ENCODE results near the gene MBD5. TPM values are rescaled to one million over a fixed set of nuclear protein-coding genes. Genes with fewer than 3 reads are reported as not detected.
A peak's percentile ranks its signal among the peaks of the same experiment; 100 is the strongest.

MBD5 gene
- total and polyA plus RNA-seq, 11 donors: 6.8 to 44.4 (median 24.9) TPM

- ATAC-seq (no peak), DNase-seq (no peak)
- TF ChIP-seq, protein P1, sequence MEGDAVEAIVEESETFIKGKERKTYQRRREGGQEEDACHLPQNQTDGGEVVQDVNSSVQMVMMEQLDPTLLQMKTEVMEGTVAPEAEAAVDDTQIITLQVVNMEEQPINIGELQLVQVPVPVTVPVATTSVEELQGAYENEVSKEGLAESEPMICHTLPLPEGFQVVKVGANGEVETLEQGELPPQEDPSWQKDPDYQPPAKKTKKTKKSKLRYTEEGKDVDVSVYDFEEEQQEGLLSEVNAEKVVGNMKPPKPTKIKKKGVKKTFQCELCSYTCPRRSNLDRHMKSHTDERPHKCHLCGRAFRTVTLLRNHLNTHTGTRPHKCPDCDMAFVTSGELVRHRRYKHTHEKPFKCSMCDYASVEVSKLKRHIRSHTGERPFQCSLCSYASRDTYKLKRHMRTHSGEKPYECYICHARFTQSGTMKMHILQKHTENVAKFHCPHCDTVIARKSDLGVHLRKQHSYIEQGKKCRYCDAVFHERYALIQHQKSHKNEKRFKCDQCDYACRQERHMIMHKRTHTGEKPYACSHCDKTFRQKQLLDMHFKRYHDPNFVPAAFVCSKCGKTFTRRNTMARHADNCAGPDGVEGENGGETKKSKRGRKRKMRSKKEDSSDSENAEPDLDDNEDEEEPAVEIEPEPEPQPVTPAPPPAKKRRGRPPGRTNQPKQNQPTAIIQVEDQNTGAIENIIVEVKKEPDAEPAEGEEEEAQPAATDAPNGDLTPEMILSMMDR (IDR thresholded peaks at IDR 0.05): no peak
- no peak for TF ChIP-seq POLR2A (IDR thresholded peaks at IDR 0.05)
- 96 to 99% (median 97%) methylated on average over 1 of the region's 1 CpG for WGBS, 4 donors
- intact Hi-C loops (cut with DNase I): loop anchor here in 3 of 10 donors (10.0 kb wide), 3 partner anchors 183 to 1557 kb away; partner anchors contain the start of genes ACVR2A (in 1 of the 3), EPC2 (in 1 of the 3) and MMADHC (in 1 of the 3)
- no peak overlapping the region for H3K4me3 ChIP-seq
- peaks cover 3 to 30% (median 13%) of the 10 kb centered on the region in 12 donors for H3K4me1 ChIP-seq
- H3K9me3 ChIP-seq: no peaks in the 10 kb centered on the region
- peaks cover 0 to 6% (median 0%) of the 10 kb centered on the region in 9 donors for H3K36me3 ChIP-seq
- H3K27me3 ChIP-seq: no peaks in the 10 kb centered on the region
- H3K27ac ChIP-seq: no peak overlapping the region
Observed at GRCh38 chr2:148027822-148028221, 6.9 kb downstream of the MBD5 start.

DNA sequence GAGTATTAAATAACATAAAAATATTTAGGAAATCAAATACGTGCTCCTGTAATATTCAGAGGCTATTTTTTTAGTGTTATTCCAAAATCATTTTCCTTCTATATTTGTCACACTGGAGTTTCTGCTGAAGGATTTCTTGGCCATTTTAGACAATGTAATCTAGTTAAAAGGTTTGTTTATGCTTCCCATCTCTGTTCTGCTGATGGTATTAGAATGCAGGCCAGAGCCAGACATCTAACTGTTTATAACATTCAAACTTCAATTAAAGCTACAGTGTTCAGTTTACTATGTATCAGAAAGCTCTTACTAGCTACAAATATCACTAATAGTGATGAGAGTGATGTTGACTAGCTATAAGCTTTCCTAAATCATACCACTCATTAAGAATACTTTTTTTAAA is 7.9 kb downstream of the MBD5 start:
- Histone ChIP-seq H3K27ac (peak overlapping the region in 1 of 12 donors; percentile 44), H3K9me3 (no peaks in the 10 kb centered on the region), H3K4me3 (no peak overlapping the region), H3K27me3 (no peaks in the 10 kb centered on the region), H3K4me1 (peaks cover 0 to 21% (median 7%) of the 10 kb centered on the region in 12 donors), H3K36me3 (peaks cover 0 to 6% (median 0%) of the 10 kb centered on the region in 9 donors)
- intact Hi-C loops (cut with DNase I): loop anchor here in 3 of 10 donors (10.0 kb wide), 3 partner anchors 184 to 1556 kb away; partner anchors contain the start of genes ACVR2A (in 1 of the 3), EPC2 (in 1 of the 3) and MMADHC (in 1 of the 3)
- 72 to 79% (median 76%) methylated on average over 1 of the region's 1 CpG for WGBS, 4 donors
- TF ChIP-seq, protein P1 (IDR thresholded peaks at IDR 0.05): no peak
- DNase-seq (no peak), ATAC-seq (no peak)

GRCh38 chr2:148031152-148031551 is 10.3 kb downstream of the MBD5 start:
- H3K27me3 ChIP-seq: no peaks in the 10 kb centered on the region
- DNase-seq (no peak), ATAC-seq (no peak)
- no peak overlapping the region for H3K27ac ChIP-seq
- intact Hi-C loops (cut with DNase I): no loop called here
- no peaks in the 10 kb centered on the region for H3K9me3 ChIP-seq
- no peak for TF ChIP-seq POLR2A (IDR thresholded peaks at IDR 0.05)
- TF ChIP-seq, protein P1 (IDR thresholded peaks at IDR 0.05): no peak
- peaks cover 0 to 16% (median 5%) of the 10 kb centered on the region in 12 donors for H3K4me1 ChIP-seq
- H3K36me3 ChIP-seq: peaks cover 0 to 4% (median 0%) of the 10 kb centered on the region in 9 donors
- no peak overlapping the region for H3K4me3 ChIP-seq

DNA sequence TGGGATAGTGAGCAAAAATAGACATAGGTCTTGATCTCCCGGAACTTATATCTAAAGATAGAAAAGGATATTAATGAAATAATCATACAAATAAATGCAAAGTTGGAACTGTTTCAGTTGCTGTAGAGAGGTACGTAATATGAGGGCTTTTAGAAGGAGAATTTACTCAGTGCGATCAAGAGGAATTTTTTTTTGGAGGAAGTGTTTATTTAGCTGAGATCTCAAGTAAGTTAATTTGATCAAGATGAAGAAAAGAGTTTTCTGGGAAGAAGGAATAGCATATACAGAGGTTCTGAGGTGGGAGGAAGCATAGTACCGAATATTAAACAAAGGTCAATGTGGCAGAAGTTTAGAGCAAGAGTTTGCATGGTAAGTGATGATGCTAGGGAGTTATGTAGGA is 11.3 kb downstream of the MBD5 start:
- H3K4me3 ChIP-seq: no peak overlapping the region
- no peaks in the 10 kb centered on the region for H3K36me3 ChIP-seq
- H3K4me1 ChIP-seq: peaks cover 0 to 20% (median 2%) of the 10 kb centered on the region in 12 donors
- intact Hi-C loops (cut with DNase I): no loop called here
- ATAC-seq (no peak), DNase-seq (no peak)
- peak overlapping the region in 2 of 12 donors; percentile 3 to 8 for H3K27ac ChIP-seq
- TF ChIP-seq, protein P1 (IDR thresholded peaks at IDR 0.05): no peak
- TF ChIP-seq POLR2A (IDR thresholded peaks at IDR 0.05): no peak
- no peaks in the 10 kb centered on the region for H3K9me3 ChIP-seq
- 44 to 60% (median 51%) methylated on average over 4 of the region's 4 CpGs for WGBS, 4 donors
- H3K27me3 ChIP-seq: no peaks in the 10 kb centered on the region
